ENCODE data around the gene LIPG.

DNA sequence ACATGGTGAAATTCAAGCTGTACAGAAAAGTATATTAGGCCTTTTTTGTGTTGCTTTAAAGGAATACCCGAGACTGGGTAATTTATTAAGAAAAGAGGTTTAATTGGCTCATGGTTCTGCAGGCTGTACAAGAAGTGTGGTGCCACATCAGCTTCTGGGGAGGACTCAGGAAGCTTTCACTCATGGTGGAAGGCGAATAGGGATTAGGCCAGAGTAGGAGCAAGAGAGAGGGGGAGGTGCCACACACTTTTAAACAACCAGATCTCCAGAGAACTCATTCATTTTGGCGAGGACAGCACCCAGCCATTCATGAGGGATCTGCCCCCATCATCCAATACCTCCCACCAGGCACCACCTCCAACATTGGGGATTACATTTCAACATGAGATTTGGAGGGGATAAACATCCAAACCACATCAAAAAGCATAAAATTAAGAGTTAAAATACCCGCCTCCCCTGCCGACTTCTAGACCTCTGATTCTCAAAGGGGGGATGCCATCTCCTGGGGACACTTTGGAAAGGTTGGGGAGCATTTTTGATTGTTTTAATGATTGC, 15.1 kb upstream of the LIPG start:
- TF ChIP-seq, protein P1, sequence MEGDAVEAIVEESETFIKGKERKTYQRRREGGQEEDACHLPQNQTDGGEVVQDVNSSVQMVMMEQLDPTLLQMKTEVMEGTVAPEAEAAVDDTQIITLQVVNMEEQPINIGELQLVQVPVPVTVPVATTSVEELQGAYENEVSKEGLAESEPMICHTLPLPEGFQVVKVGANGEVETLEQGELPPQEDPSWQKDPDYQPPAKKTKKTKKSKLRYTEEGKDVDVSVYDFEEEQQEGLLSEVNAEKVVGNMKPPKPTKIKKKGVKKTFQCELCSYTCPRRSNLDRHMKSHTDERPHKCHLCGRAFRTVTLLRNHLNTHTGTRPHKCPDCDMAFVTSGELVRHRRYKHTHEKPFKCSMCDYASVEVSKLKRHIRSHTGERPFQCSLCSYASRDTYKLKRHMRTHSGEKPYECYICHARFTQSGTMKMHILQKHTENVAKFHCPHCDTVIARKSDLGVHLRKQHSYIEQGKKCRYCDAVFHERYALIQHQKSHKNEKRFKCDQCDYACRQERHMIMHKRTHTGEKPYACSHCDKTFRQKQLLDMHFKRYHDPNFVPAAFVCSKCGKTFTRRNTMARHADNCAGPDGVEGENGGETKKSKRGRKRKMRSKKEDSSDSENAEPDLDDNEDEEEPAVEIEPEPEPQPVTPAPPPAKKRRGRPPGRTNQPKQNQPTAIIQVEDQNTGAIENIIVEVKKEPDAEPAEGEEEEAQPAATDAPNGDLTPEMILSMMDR (conservative IDR thresholded peaks at IDR 0.05; ENCODE audit: low read length): no peak
- no peak for TF ChIP-seq EZH2phosphoT487 (IDR thresholded peaks at IDR 0.05; ENCODE audit: borderline replicate concordance)
